IMR-90 (cell line): ENCODE results near the gene PROSER2. TPM values are rescaled to one million over a fixed set of nuclear protein-coding genes. Genes with fewer than 3 reads are reported as not detected.

Experiments used
- ATAC-seq: fragments of 200-7000 bp; cut with Tn5 transposase; 2 replicates; pipeline ENCODE4 v1.9.1; 2020; ENCODE audit warnings: low read depth, mild to moderate bottlenecking, moderate library complexity
- BruUV-seq: library from RNA; stranded (reverse); fragments of 400-500 nt; replicated peaks from 2 replicates; lab custom pipeline; 2021; lab: Mats Ljungman, UMichigan
- CTCF ChIA-PET: fragments of 300-600 bp; formaldehyde crosslinking; extraction: SDS; loops from one replicate; lab custom pipeline; 2021; ENCODE audit warnings: antibody characterized with exemption; lab: Yijun Ruan, JAX
- POLR2A ChIA-PET: fragments of 300-600 bp; sonication (Branson Sonifier 250); formaldehyde crosslinking; loops from one replicate; lab custom pipeline; 2022; ENCODE audit warnings: antibody characterized with exemption; ENCODE audit not compliant: unreplicated experiment; lab: Charles Lee
- DNase-seq: peaks from one replicate; pipeline ENCODE4 v3.0.0; 2013
- H2AFZ ChIP-seq: replicated peaks from 2 replicates; pipeline ENCODE3; 2013; ENCODE audit warnings: low read length, mild to moderate bottlenecking; ENCODE audit not compliant: poor library complexity
- H2AK5ac ChIP-seq: 2 replicates; pipeline ENCODE4 v1.6.1; 2013; ENCODE audit warnings: low read depth, low read length, inconsistent platforms
- H2AK9ac ChIP-seq: replicated peaks from 2 replicates; pipeline ENCODE3; 2013; ENCODE audit warnings: mild to moderate bottlenecking, low read depth, low read length, moderate library complexity; ENCODE audit not compliant: poor library complexity
- H2BK120ac ChIP-seq: 2 replicates; pipeline ENCODE4 v1.6.1; 2013; ENCODE audit warnings: low read depth, low read length, inconsistent platforms
- H2BK15ac ChIP-seq: 3 replicates; pipeline ENCODE4 v1.6.1; 2013; ENCODE audit warnings: low read depth, low read length, inconsistent platforms
- H2BK20ac ChIP-seq: 2 replicates; pipeline ENCODE4 v1.6.1; 2013; ENCODE audit warnings: low read depth, mild to moderate bottlenecking, inconsistent platforms, low read length, moderate library complexity
- H2BK5ac ChIP-seq: 2 replicates; pipeline ENCODE4 v1.6.1; 2013; ENCODE audit warnings: mild to moderate bottlenecking, low read depth, low read length, inconsistent platforms; ENCODE audit not compliant: poor library complexity, severe bottlenecking
- H3K14ac ChIP-seq: replicated peaks from 2 replicates; pipeline ENCODE4 v1.6.1; 2013; ENCODE audit warnings: low read depth, low read length, inconsistent platforms
- H3K18ac ChIP-seq: 2 replicates; pipeline ENCODE4 v1.6.1; 2013; ENCODE audit warnings: low read depth, low read length, control low read depth
- H3K23ac ChIP-seq: 2 replicates; pipeline ENCODE4 v1.6.1; 2013; ENCODE audit warnings: low read depth, low read length, inconsistent platforms
- H3K27ac ChIP-seq: 2 replicates; pipeline ENCODE4 v1.5.1; 2013; ENCODE audit warnings: mild to moderate bottlenecking, control low read depth, low read length; ENCODE audit not compliant: insufficient read depth
- H3K27me3 ChIP-seq: 2 replicates; pipeline ENCODE4 v1.6.1; 2013; ENCODE audit warnings: low read length; ENCODE audit not compliant: control insufficient read depth, insufficient read depth
- H3K36me3 ChIP-seq: 2 replicates; pipeline ENCODE4 v1.6.1; 2013; ENCODE audit warnings: low read length, mixed read lengths; ENCODE audit not compliant: control insufficient read depth, insufficient read depth
- H3K4ac ChIP-seq: 2 replicates; pipeline ENCODE4 v1.6.1; 2013; ENCODE audit warnings: low read depth, low read length, inconsistent platforms
- H3K4me1 ChIP-seq: 2 replicates; pipeline ENCODE4 v1.6.1; 2013; ENCODE audit warnings: low read length, mixed read lengths; ENCODE audit not compliant: control insufficient read depth, insufficient read depth
- H3K4me2 ChIP-seq: 2 replicates; pipeline ENCODE4 v1.6.1; 2013; ENCODE audit warnings: low read depth, mild to moderate bottlenecking, control low read depth, low read length, moderate library complexity
- H3K4me3 ChIP-seq: 2 replicates; pipeline ENCODE4 v1.5.1; 2013; ENCODE audit warnings: low read depth, mild to moderate bottlenecking, control low read depth, low read length, moderate library complexity; ENCODE audit not compliant: insufficient read depth
- H3K56ac ChIP-seq: 2 replicates; pipeline ENCODE4 v1.6.1; 2013; ENCODE audit warnings: low read length, inconsistent platforms; ENCODE audit not compliant: insufficient read depth; ENCODE audit errors: extremely low read depth
- H3K79me1 ChIP-seq, 2 experiments: 2 replicates each; pipeline ENCODE4 v1.6.1; 2013; ENCODE audit warnings: low read length in 2 of 2, inconsistent platforms in 1 of 2, low read depth in 1 of 2
- H3K9ac ChIP-seq: 2 replicates; pipeline ENCODE4 v1.6.1; 2013; ENCODE audit warnings: low read depth, low read length, control low read depth
- H3K9me1 ChIP-seq: 2 replicates; pipeline ENCODE4 v1.6.1; 2013; ENCODE audit warnings: low read length, inconsistent platforms; ENCODE audit not compliant: insufficient read depth
- H3K9me3 ChIP-seq: 2 replicates; pipeline ENCODE4 v1.6.1; 2013; ENCODE audit warnings: low read length; ENCODE audit not compliant: control insufficient read depth, insufficient read depth
- H4K20me1 ChIP-seq: 2 replicates; pipeline ENCODE4 v1.6.1; 2013; ENCODE audit warnings: low read length, inconsistent platforms; ENCODE audit not compliant: insufficient read depth
- H4K5ac ChIP-seq: 2 replicates; pipeline ENCODE4 v1.6.1; 2013; ENCODE audit warnings: mild to moderate bottlenecking, low read depth, low read length, control low read depth
- H4K8ac ChIP-seq, 2 experiments: 2 replicates each; pipeline ENCODE4 v1.6.1; 2013; ENCODE audit warnings: low read depth in 2 of 2, low read length in 2 of 2, control low read depth in 1 of 2, inconsistent platforms in 1 of 2
- H4K91ac ChIP-seq: 2 replicates; pipeline ENCODE4 v1.6.1; 2013; ENCODE audit warnings: low read depth, low read length, inconsistent platforms; ENCODE audit not compliant: insufficient read depth
- BHLHE40 ChIP-seq: fragments of 150-350 bp; IDR thresholded peaks from 2 replicates; pipeline ENCODE4 v1.6.1; 2016; ENCODE audit warnings: mild to moderate bottlenecking, low read depth, low read length
- CEBPB ChIP-seq: IDR thresholded peaks from 2 replicates; pipeline ENCODE4 v1.6.1; 2012; ENCODE audit warnings: low read depth, low read length, improper control_type of control experiment
- CHD1 ChIP-seq: IDR thresholded peaks from 2 replicates; pipeline ENCODE4 v1.6.1; 2012; ENCODE audit warnings: low read depth, low read length, improper control_type of control experiment
- FOS ChIP-seq: fragments of 150-350 bp; IDR thresholded peaks from 2 replicates; pipeline ENCODE4 v1.6.1; 2016; ENCODE audit warnings: low read depth, low read length
- MAFK ChIP-seq: IDR thresholded peaks from 2 replicates; pipeline ENCODE4 v1.6.1; 2012; ENCODE audit warnings: low read depth, low read length, improper control_type of control experiment
- MAZ ChIP-seq: IDR thresholded peaks from 2 replicates; pipeline ENCODE4 v1.6.1; 2012; ENCODE audit warnings: low read depth, mild to moderate bottlenecking, low read length, improper control_type of control experiment, moderate library complexity, borderline replicate concordance
- MXI1 ChIP-seq: IDR thresholded peaks from 2 replicates; pipeline ENCODE4 v1.6.1; 2012; ENCODE audit warnings: low read depth, mild to moderate bottlenecking, low read length, moderate library complexity, borderline replicate concordance
- NFE2L2 ChIP-seq: fragments of 150-350 bp; IDR thresholded peaks from 2 replicates; pipeline ENCODE4 v1.6.1; 2016; ENCODE audit warnings: low read depth, mild to moderate bottlenecking, low read length
- POLR2A ChIP-seq: IDR thresholded peaks from 2 replicates; pipeline ENCODE4 v1.6.1; 2012; ENCODE audit warnings: mild to moderate bottlenecking, low read depth, low read length
- RAD21 ChIP-seq: IDR thresholded peaks from 2 replicates; pipeline ENCODE4 v1.6.1; 2012; ENCODE audit warnings: low read length, improper control_type of control experiment
- RCOR1 ChIP-seq: IDR thresholded peaks from 2 replicates; pipeline ENCODE4 v1.6.1; 2012; ENCODE audit warnings: mild to moderate bottlenecking, low read length, improper control_type of control experiment; ENCODE audit not compliant: insufficient replicate concordance
- RFX5 ChIP-seq: IDR thresholded peaks from 2 replicates; pipeline ENCODE4 v1.8.0; 2012; ENCODE audit warnings: low read depth, mild to moderate bottlenecking, low read length, moderate library complexity
- SMC3 ChIP-seq: fragments of 150-350 bp; IDR thresholded peaks from 2 replicates; pipeline ENCODE4 v1.6.1; 2016; ENCODE audit warnings: low read depth, mild to moderate bottlenecking, antibody characterized with exemption, low read length, moderate library complexity
- WGBS, 2 experiments: methylation state at CpG; one replicate each; pipeline versions ENCODE4 v1.1.5 to v1.1.7; 2013; ENCODE audit warnings: missing lambda C conversion rate in 2 of 2; ENCODE audit not compliant: insufficient read length in 1 of 2; ENCODE audit errors: extremely low coverage in 2 of 2; 5-methylcytosine and 5-hydroxymethylcytosine counted together
- dilution Hi-C: fragments of 300-500 bp; cut with HindIII; formaldehyde crosslinking; loops from one replicate; pipeline ENCODE4 v1.14.3; 2018; ENCODE audit warnings: low sequenced_read_pairs; ENCODE audit not compliant: unreplicated experiment
- in situ Hi-C: fragments of 300-500 bp; cut with MboI; formaldehyde crosslinking; loops from 3 replicates; pipeline ENCODE4 v1.14.3; 2019; ENCODE audit warnings: low sequenced_read_pairs, inconsistent platforms, mixed read lengths
- intact Hi-C: fragments of 100-400 bp; cut with micrococcal nuclease; formaldehyde crosslinking; loops from 2 replicates; pipeline ENCODE4 v1.10.0; 2022
- polyA plus RNA-seq, 3 experiments: library from polyadenylated mRNA; depleted of rRNA; stranded (reverse); fragments of >200 nt; gene quantifications; 2 replicates each; pipeline ENCODE4 v1.2.3, GENCODE V29; 2012; ENCODE audit warnings: low replicate concordance in 1 of 3
- total RNA-seq: library from RNA; depleted of rRNA; stranded (reverse); fragments of >200 nt; gene quantifications from 2 replicates; pipeline ENCODE4 v1.2.3, GENCODE V29; 2012
- TF ChIP-seq, protein P1 (sequence below): conservative IDR thresholded peaks from 2 replicates; pipeline ENCODE4 v1.5.1; 2012; ENCODE audit warnings: mild to moderate bottlenecking, low read depth, low read length, improper control_type of control experiment

The PROSER2 gene
- total and polyA plus RNA-seq, 2 of the 4 experiments (the other 2 are of a cell fraction) = 1.4 to 2.0 TPM

DNA sequence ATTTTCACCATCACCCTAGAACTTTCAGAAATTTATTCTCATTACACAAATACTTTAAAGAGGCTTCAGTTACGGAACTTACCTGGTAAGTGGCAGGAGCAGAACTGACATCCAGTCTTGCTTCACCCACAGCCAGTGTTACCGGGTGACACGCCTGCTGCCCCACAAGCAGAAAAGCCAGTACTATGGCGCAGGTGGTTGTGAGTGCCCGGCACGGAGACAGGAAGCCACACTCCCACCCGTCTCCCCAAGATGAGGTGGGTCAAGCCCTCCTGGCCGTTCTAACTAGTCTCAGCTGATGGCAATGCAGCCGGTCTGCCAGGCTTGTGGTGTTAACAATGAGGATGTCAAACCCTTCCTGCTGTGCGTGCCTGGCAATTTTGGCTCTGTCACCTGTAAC lies 86.9 kb downstream of the PROSER2 start:
- H3K27me3 ChIP-seq = no peaks in the 10 kb centered on the region; the same call in 1 of the 2 replicates
- H3K36me3 ChIP-seq = no peaks in the 10 kb centered on the region
- WGBS, 2 experiments = 79% methylated on average over 8 of the region's 10 CpGs; no CpG with 5 or more reads in 1 of the 2 experiments
- H4K8ac ChIP-seq = no peak overlapping the region
- POLR2A ChIA-PET = no interaction called here
- H3K9me1 ChIP-seq = no peaks in the 10 kb centered on the region
- TF ChIP-seq MXI1 (no peak), RAD21 (no peak), POLR2A (no peak), MAFK (no peak), CHD1 (no peak), MAZ (no peak), SMC3 (no peak), CEBPB (no peak), RFX5 (no peak), BHLHE40 (no peak), NFE2L2 (no peak), RCOR1 (no peak), FOS (no peak)
- TF ChIP-seq, protein P1, sequence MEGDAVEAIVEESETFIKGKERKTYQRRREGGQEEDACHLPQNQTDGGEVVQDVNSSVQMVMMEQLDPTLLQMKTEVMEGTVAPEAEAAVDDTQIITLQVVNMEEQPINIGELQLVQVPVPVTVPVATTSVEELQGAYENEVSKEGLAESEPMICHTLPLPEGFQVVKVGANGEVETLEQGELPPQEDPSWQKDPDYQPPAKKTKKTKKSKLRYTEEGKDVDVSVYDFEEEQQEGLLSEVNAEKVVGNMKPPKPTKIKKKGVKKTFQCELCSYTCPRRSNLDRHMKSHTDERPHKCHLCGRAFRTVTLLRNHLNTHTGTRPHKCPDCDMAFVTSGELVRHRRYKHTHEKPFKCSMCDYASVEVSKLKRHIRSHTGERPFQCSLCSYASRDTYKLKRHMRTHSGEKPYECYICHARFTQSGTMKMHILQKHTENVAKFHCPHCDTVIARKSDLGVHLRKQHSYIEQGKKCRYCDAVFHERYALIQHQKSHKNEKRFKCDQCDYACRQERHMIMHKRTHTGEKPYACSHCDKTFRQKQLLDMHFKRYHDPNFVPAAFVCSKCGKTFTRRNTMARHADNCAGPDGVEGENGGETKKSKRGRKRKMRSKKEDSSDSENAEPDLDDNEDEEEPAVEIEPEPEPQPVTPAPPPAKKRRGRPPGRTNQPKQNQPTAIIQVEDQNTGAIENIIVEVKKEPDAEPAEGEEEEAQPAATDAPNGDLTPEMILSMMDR = no peak
- no peak overlapping the region for H3K14ac ChIP-seq
- H4K91ac ChIP-seq = no peak overlapping the region
- no peak overlapping the region for H2AK9ac ChIP-seq
- H2BK120ac ChIP-seq = no peak overlapping the region
- no peak overlapping the region for H2AFZ ChIP-seq
- dilution Hi-C loops = no loop called here
- no peak for DNase-seq
- BruUV-seq = no TSS peak
- ATAC-seq = no peak
- no peak overlapping the region for H2BK5ac ChIP-seq
- H3K23ac ChIP-seq = no peak overlapping the region
- H3K9me3 ChIP-seq = no peaks in the 10 kb centered on the region
- no peak overlapping the region for H3K4me3 ChIP-seq
- CTCF ChIA-PET = interaction anchor here (0.6 kb wide), 1 partner anchor 57 kb away, joined by 7 read pairs; no protein-coding TSS in a partner anchor
- H3K9ac ChIP-seq = no peak overlapping the region
- no peak overlapping the region for H3K56ac ChIP-seq
- H4K5ac ChIP-seq = no peak overlapping the region
- in situ Hi-C loops = no loop called here
- intact Hi-C loops = no loop called here
- H3K27ac ChIP-seq = no peak overlapping the region
- no peak overlapping the region for H3K4me2 ChIP-seq
- no peaks in the 10 kb centered on the region for H3K79me1 ChIP-seq
- H2BK15ac ChIP-seq = no peak overlapping the region
- H3K4me1 ChIP-seq = no peaks in the 10 kb centered on the region
- H2AK5ac ChIP-seq = no peak overlapping the region
- no peak overlapping the region for H3K4ac ChIP-seq
- no peaks in the 10 kb centered on the region for H4K20me1 ChIP-seq
- no peak overlapping the region for H2BK20ac ChIP-seq
- H3K18ac ChIP-seq = no peak overlapping the region
